CD14-positive monocyte (primary cell): ENCODE data around the gene LRRC1. TPM values are rescaled to one million over a fixed set of nuclear protein-coding genes. Genes with fewer than 3 reads are reported as not detected.

Source experiments
- DNase-seq, 3 donors: peaks; one replicate each; pipeline ENCODE4 v3.0.0-alpha.2; 2011 to 2022
- H2AFZ ChIP-seq: 2 replicates; pipeline ENCODE4 v1.6.0; 2012; ENCODE audit warnings: mild to moderate bottlenecking, low read depth, low read length, inconsistent platforms; ENCODE audit not compliant: insufficient read depth, poor library complexity, severe bottlenecking
- H3K27ac ChIP-seq, 2 donors: 1 replicate in 1 of 2; 2 replicates in 1 of 2; pipeline ENCODE4 v1.5.1; 2012 to 2013; ENCODE audit warnings: low read length in 2 of 2, control low read depth in 1 of 2, inconsistent platforms in 1 of 2, low read depth in 1 of 2, mild to moderate bottlenecking in 1 of 2
- H3K27me3 ChIP-seq, 2 donors: one replicate each; pipeline versions ENCODE4 v1.6.0 to v1.6.1; 2011 to 2013; ENCODE audit warnings: low read length in 2 of 2; ENCODE audit not compliant: control insufficient read depth in 2 of 2, insufficient read depth in 2 of 2
- H3K36me3 ChIP-seq, 2 donors: replicated peaks in 1 of 2; 1 replicate in 1 of 2; 2 replicates in 1 of 2; pipeline versions ENCODE4 v1.5.1 to v1.6.1; 2012 to 2013; ENCODE audit warnings: low read length in 2 of 2, control low read depth in 1 of 2, inconsistent platforms in 1 of 2, mild to moderate bottlenecking in 1 of 2; ENCODE audit not compliant: insufficient read depth in 2 of 2, control insufficient read depth in 1 of 2
- H3K4me1 ChIP-seq, 2 donors: 1 replicate in 1 of 2; 2 replicates in 1 of 2; pipeline versions ENCODE4 v1.5.1 to v1.6.1; 2012 to 2013; ENCODE audit warnings: low read length in 2 of 2, control low read depth in 1 of 2, inconsistent platforms in 1 of 2, mild to moderate bottlenecking in 1 of 2, moderate library complexity in 1 of 2; ENCODE audit not compliant: insufficient read depth in 2 of 2, control insufficient read depth in 1 of 2
- H3K4me2 ChIP-seq: replicated peaks from 2 replicates; pipeline ENCODE3; 2012; ENCODE audit warnings: low read length, moderate library complexity, mild to moderate bottlenecking; ENCODE audit not compliant: poor library complexity, severe bottlenecking; ENCODE audit errors: extremely low read depth
- H3K4me3 ChIP-seq, 3 experiments: fragments of 200-600 bp in 1 of 3; sonication (generic) in 1 of 3; replicated peaks in 1 of 3; 1 replicate in 2 of 3; 2 replicates in 1 of 3; pipeline ENCODE4 v1.5.1; 2011 to 2013; ENCODE audit warnings: low read length in 3 of 3, mild to moderate bottlenecking in 3 of 3, control low read depth in 2 of 3, low read depth in 2 of 3, inconsistent platforms in 1 of 3, moderate library complexity in 1 of 3
- H3K79me2 ChIP-seq: 2 replicates; pipeline ENCODE4 v1.6.0; 2012; ENCODE audit warnings: mild to moderate bottlenecking, control low read depth, inconsistent platforms, low read length, moderate library complexity; ENCODE audit not compliant: insufficient read depth
- H3K9ac ChIP-seq: 2 replicates; pipeline ENCODE4 v1.6.0; 2017; ENCODE audit warnings: low read length, mild to moderate bottlenecking; ENCODE audit not compliant: insufficient read depth, poor library complexity, severe bottlenecking
- H3K9me3 ChIP-seq, 2 donors: replicated peaks in 1 of 2; 1 replicate in 1 of 2; 2 replicates in 1 of 2; pipeline versions ENCODE4 v1.5.1 to v1.6.1; 2012 to 2013; ENCODE audit warnings: low read length in 2 of 2, control low read depth in 1 of 2; ENCODE audit not compliant: control insufficient read depth in 1 of 2, insufficient read depth in 1 of 2
- H4K20me1 ChIP-seq: 2 replicates; pipeline ENCODE4 v1.6.0; 2012; ENCODE audit warnings: mild to moderate bottlenecking, low read length, control low read depth, moderate library complexity; ENCODE audit not compliant: insufficient read depth
- H3K27ac Mint-ChIP-seq, 7 donors: one replicate each; pipeline ENCODE4 v1.8.0; 2020; ENCODE audit warnings: mild to moderate bottlenecking in 7 of 7, mixed read lengths in 7 of 7, moderate library complexity in 6 of 7, inconsistent platforms in 2 of 7
- H3K27me3 Mint-ChIP-seq, 3 donors: one replicate each; pipeline ENCODE4 v1.8.0; 2021 to 2022; ENCODE audit warnings: low read depth in 3 of 3, mild to moderate bottlenecking in 3 of 3, mixed read lengths in 3 of 3, moderate library complexity in 3 of 3, inconsistent platforms in 1 of 3
- H3K36me3 Mint-ChIP-seq, 2 donors: one replicate each; pipeline ENCODE4 v1.8.0; 2020; ENCODE audit warnings: mixed read lengths in 2 of 2, inconsistent platforms in 1 of 2, mild to moderate bottlenecking in 1 of 2
- H3K4me1 Mint-ChIP-seq: one replicate; pipeline ENCODE4 v1.8.0; 2020; ENCODE audit warnings: mild to moderate bottlenecking, mixed read lengths
- H3K4me3 Mint-ChIP-seq, 2 donors: one replicate each; pipeline ENCODE4 v1.8.0; 2020; ENCODE audit warnings: mild to moderate bottlenecking in 2 of 2, mixed read lengths in 2 of 2, moderate library complexity in 1 of 2
- H3K9me3 Mint-ChIP-seq, 7 donors: one replicate each; pipeline ENCODE4 v1.8.0; 2020 to 2022; ENCODE audit warnings: mixed read lengths in 7 of 7, mild to moderate bottlenecking in 6 of 7, moderate library complexity in 6 of 7, inconsistent platforms in 2 of 7
- CTCF ChIP-seq: fragments of 200-600 bp; IDR thresholded peaks from one replicate; pipeline ENCODE4 v1.8.0; 2022; ENCODE audit warnings: antibody characterized with exemption, mild to moderate bottlenecking
- WGBS: methylation state at CpG from one replicate; pipeline ENCODE4 v1.1.5; 2013; ENCODE audit warnings: missing lambda C conversion rate; ENCODE audit not compliant: insufficient coverage; 5-methylcytosine and 5-hydroxymethylcytosine counted together
- intact Hi-C, 2 donors: fragments of 100-400 bp; cut with micrococcal nuclease; formaldehyde crosslinking; loops; one replicate each; pipeline versions ENCODE4 v1.15.0 to v1.15.1; 2023
- polyA plus RNA-seq, 3 donors: library from polyadenylated mRNA; depleted of rRNA in 1 of 3; unstranded in 2 of 3; stranded (reverse) in 1 of 3; fragments of 300-500 nt in 2 of 3; fragments of >200 nt in 1 of 3; fragmentation: Illumina TruSeq in 2 of 3; gene quantifications; 1 replicate in 2 of 3; 2 replicates in 1 of 3; pipeline ENCODE4 v1.2.3, GENCODE V29; 2012 to 2021

Gene LRRC1
- polyA plus RNA-seq, 3 donors, result 0.18 to 1.6 (median 0.92) TPM

GRCh38 chr6:53792016-53792415 is 2.8 kb upstream of the LRRC1 start:
- peaks cover 0 to 18% (median 7%) of the 10 kb centered on the region in 7 donors for H3K9me3 Mint-ChIP-seq
- Histone ChIP-seq H2AFZ (no peak overlapping the region), H3K79me2 (no peaks in the 10 kb centered on the region), H3K27me3 (peaks cover 19 to 22% of the 10 kb centered on the region in 2 donors), H4K20me1 (no peaks in the 10 kb centered on the region), H3K4me3 (no peak overlapping the region), H3K36me3 (no peaks in the 10 kb centered on the region), H3K27ac (no peak overlapping the region), H3K9ac (no peak overlapping the region), H3K4me1 (peaks cover 26 to 27% of the 10 kb centered on the region in 2 donors), H3K4me2 (no peak overlapping the region), H3K9me3 (no peaks in the 10 kb centered on the region)
- TF ChIP-seq CTCF, result no peak
- H3K4me1 Mint-ChIP-seq, result peaks cover 34% of the 10 kb centered on the region
- H3K27ac Mint-ChIP-seq, result no peak overlapping the region
- H3K27me3 Mint-ChIP-seq, result peaks cover 29 to 37% (median 34%) of the 10 kb centered on the region in 3 donors
- no peak for DNase-seq
- peaks cover 4 to 10% of the 10 kb centered on the region in 2 donors for H3K36me3 Mint-ChIP-seq
- WGBS, result 100% methylated on average over 1 of the region's 2 CpGs
- intact Hi-C loops, result no loop called here
- H3K4me3 Mint-ChIP-seq, result no peak overlapping the region

- Mint-ChIP-seq H3K4me3 (peak overlapping the region; percentile 99), H3K27me3 (peaks cover 30 to 37% (median 34%) of the 10 kb centered on the region in 3 donors), H3K9me3 (peaks cover 0 to 18% (median 7%) of the 10 kb centered on the region in 7 donors), H3K4me1 (peaks cover 34% of the 10 kb centered on the region), H3K36me3 (peaks cover 4 to 10% of the 10 kb centered on the region in 2 donors), H3K27ac (peak overlapping the region in 1 of 7 donors; percentile 18)
- no peaks in the 10 kb centered on the region for H3K79me2 ChIP-seq
- no peak for DNase-seq
- peak overlapping the region in 1 of 3 experiments; percentile 86 for H3K4me3 ChIP-seq
- no peak overlapping the region for H3K27ac ChIP-seq
- H3K9me3 ChIP-seq, result no peaks in the 10 kb centered on the region
- TF ChIP-seq CTCF, result no peak
- peaks cover 26 to 27% of the 10 kb centered on the region in 2 donors for H3K4me1 ChIP-seq
- no CpG with 5 or more reads among the region's 3 CpGs for WGBS
- H3K4me2 ChIP-seq, result no peak overlapping the region
- H2AFZ ChIP-seq, result peak overlapping the region; percentile 93
- no peak overlapping the region for H3K9ac ChIP-seq
- no peaks in the 10 kb centered on the region for H3K36me3 ChIP-seq
- H3K27me3 ChIP-seq, result peaks cover 19 to 22% of the 10 kb centered on the region in 2 donors
- no peaks in the 10 kb centered on the region for H4K20me1 ChIP-seq
- intact Hi-C loops, result no loop called here
Measured at GRCh38 chr6:53792973-53793317, 1.9 kb upstream of the LRRC1 start.
